ENCODE results near the gene ABCA3.

The ABCA3 gene

DNA sequence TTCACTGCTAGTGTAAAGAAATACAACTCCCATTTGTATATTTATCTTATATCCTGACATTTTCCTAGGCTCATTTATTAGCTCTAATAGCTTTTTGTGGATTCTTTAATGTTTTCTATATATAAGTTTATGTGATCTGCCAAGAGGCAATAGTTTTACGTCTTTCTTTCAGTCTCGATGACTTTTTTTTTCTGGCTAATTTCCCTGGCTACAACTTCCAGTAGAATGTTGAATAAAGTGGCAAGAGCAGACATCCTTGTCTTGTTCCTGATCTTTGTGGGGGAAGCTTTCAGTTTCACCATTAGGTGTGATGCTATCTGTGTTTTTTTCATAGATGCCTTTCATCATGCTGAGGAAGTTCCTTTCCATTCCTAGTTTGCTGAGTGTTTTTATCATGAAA lies 43.9 kb upstream of the ABCA3 start:
- TF ChIP-seq CTCF (IDR thresholded peaks at IDR 0.05; ENCODE audit: low read depth, low read length, missing control alignments): no peak
- no peak for DNase-seq (ENCODE audit: extremely low read depth, low read depth)
- no peak overlapping the region for H3K4me3 ChIP-seq (replicated peaks; ENCODE audit: low read depth, low read length)

DNA sequence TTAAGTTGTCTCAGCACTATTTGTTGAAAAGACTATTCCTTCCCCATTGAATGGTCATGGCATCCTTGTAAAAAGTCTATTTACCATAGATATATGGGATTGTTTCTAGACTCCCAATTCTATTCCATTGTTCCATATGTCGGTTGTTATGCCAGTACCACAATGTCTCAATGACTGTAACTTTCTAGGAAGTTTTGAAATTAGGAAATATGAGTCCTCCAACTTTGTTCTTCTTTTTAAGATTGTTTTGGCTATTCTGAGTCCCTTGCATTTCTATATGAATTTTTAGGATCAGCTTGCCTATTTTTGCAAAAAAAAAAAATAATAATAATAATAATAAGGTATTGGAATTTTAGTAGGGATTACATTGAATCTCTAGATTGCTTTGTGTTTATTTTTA lies 43.0 kb upstream of the ABCA3 start:
- no peak for TF ChIP-seq CTCF (IDR thresholded peaks at IDR 0.05; ENCODE audit: low read depth, low read length, missing control alignments)
- no peak for DNase-seq (ENCODE audit: extremely low read depth, low read depth)
- no peak overlapping the region for H3K4me3 ChIP-seq (replicated peaks; ENCODE audit: low read depth, low read length)

- no peak for DNase-seq (ENCODE audit: extremely low read depth, low read depth)
- no peak overlapping the region for H3K4me3 ChIP-seq (replicated peaks; ENCODE audit: low read depth, low read length)
- no peak for TF ChIP-seq CTCF (IDR thresholded peaks at IDR 0.05; ENCODE audit: low read depth, low read length, missing control alignments)
Measured at GRCh38 chr16:2374644-2375043, 34.1 kb upstream of the ABCA3 start.

DNA sequence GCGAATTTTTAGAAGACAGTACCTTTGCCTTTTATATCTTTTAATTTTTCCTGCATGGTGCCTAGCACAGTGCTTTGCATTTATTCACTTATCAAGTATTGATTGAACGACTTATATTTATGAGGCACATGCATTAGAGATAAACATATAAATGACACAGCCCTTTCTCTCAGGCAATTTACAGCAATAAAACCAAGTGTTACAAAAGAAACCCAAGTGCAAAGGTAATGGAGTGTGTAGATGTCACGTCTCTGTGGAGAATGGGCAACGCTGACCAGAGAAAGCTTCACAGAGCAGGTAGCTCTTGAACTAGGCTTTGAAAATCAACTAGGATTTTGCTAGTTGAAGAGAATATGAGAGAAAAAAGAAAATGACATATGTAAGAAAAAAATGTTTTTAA lies 32.6 kb upstream of the ABCA3 start:
- no peak overlapping the region for H3K4me3 ChIP-seq (replicated peaks; ENCODE audit: low read depth, low read length)
- TF ChIP-seq CTCF (IDR thresholded peaks at IDR 0.05; ENCODE audit: low read depth, low read length, missing control alignments): no peak
- no peak for DNase-seq (ENCODE audit: extremely low read depth, low read depth)

DNA sequence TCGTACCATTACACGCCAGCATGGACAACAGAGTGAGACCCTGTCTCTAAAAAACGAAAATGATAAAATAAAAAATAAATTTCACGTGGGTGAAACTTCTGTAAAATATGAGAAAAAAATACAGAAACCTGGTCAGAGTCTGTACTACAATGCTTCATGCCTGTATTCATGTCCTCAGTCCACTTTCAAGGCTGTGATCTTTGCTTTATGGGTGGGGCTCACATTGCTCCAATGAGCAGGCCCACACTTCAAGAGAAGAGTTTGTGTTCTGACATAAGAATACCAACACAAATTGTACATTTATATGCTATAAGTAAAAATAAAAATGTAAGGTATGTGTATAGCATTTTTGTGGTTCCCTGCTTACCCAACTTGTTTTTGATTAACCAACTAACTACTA lies 32.2 kb upstream of the ABCA3 start:
- no peak overlapping the region for H3K4me3 ChIP-seq (replicated peaks; ENCODE audit: low read depth, low read length)
- DNase-seq (ENCODE audit: extremely low read depth, low read depth): no peak
- no peak for TF ChIP-seq CTCF (IDR thresholded peaks at IDR 0.05; ENCODE audit: low read depth, low read length, missing control alignments)

DNA sequence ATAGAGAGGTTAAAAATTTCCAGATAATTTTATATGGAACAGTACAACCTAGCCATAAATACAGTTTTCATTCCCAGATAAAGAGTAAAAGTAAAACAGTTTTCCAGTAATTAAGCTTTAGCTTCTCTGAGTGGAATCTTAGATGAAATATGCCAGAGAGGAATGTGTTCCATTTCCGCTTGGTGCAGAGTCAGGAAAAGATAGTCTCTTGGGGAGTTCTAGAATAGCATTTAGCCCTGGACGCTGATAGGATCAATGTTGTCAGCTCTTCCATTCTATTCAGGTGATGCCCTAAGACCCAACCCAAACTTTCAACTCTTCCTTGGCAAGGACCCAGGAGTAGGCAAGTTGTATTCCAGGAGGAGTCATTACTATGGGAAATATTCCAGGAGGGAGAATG lies 30.9 kb upstream of the ABCA3 start:
- H3K4me3 ChIP-seq (replicated peaks; ENCODE audit: low read depth, low read length): no peak overlapping the region
- no peak for TF ChIP-seq CTCF (IDR thresholded peaks at IDR 0.05; ENCODE audit: low read depth, low read length, missing control alignments)
- DNase-seq (ENCODE audit: extremely low read depth, low read depth): no peak

DNA sequence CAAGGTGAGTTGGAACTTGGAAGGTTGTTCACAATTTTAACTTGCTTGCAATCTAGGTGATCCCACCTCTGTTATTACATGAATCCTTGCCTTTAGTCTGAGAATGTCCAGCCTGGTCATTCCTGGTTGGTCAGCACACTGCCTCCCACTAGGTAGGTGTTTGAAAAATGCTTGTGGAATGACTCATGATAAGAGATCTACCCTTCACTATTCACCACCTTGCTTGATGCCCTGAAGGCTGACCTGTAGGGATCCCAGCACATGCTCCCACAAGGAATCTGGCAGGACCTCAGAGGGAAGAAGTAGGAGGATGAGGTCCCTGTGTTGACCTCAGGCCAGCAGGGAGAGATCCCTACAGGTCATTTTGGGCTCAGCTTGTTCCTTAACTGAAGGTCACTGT lies 30.2 kb upstream of the ABCA3 start:
- no peak for DNase-seq (ENCODE audit: extremely low read depth, low read depth)
- TF ChIP-seq CTCF (IDR thresholded peaks at IDR 0.05; ENCODE audit: low read depth, low read length, missing control alignments): no peak
- H3K4me3 ChIP-seq (replicated peaks; ENCODE audit: low read depth, low read length): no peak overlapping the region

All from HFF-Myc (cell line).